H1 (cell line): ENCODE measurements around the gene GXYLT1. TPM values are rescaled to one million over a fixed set of nuclear protein-coding genes. Genes with fewer than 3 reads are reported as not detected.

ENCODE experiments used
- ATF2 ChIP-seq: IDR thresholded peaks from 2 replicates; pipeline ENCODE4 v1.6.1; 2012; ENCODE audit warnings: low read length, inconsistent platforms
- BRCA1 ChIP-seq: IDR thresholded peaks from 2 replicates; pipeline ENCODE4 v1.6.1; 2012; ENCODE audit warnings: low read depth, low read length, improper control_type of control experiment
- CHD7 ChIP-seq: fragments of 300-600 bp; sonication (generic); IDR thresholded peaks from 2 replicates; pipeline ENCODE4 v1.7.1; 2012; ENCODE audit warnings: low read length, moderate library complexity, mild to moderate bottlenecking, inconsistent platforms; ENCODE audit not compliant: insufficient replicate concordance
- JUN ChIP-seq: IDR thresholded peaks from 2 replicates; pipeline ENCODE4 v1.6.1; 2011; ENCODE audit warnings: low read depth, mild to moderate bottlenecking, improper control_type of control experiment, low read length
- JUND ChIP-seq: IDR thresholded peaks from 2 replicates; pipeline ENCODE4 v1.6.1; 2011; ENCODE audit warnings: mild to moderate bottlenecking, improper control_type of control experiment, low read length
- MAX ChIP-seq: IDR thresholded peaks from 2 replicates; pipeline ENCODE4 v1.6.1; 2012; ENCODE audit warnings: inconsistent platforms
- SIX5 ChIP-seq: IDR thresholded peaks from 2 replicates; pipeline ENCODE4 v1.6.1; 2011; ENCODE audit warnings: mild to moderate bottlenecking, low read depth, low read length
- TCF12 ChIP-seq: IDR thresholded peaks from 2 replicates; pipeline ENCODE4 v1.6.1; 2011; ENCODE audit warnings: low read depth, mild to moderate bottlenecking, low read length
- YY1 ChIP-seq: IDR thresholded peaks from 2 replicates; pipeline ENCODE4 v1.6.1; 2011; ENCODE audit warnings: low read depth, mild to moderate bottlenecking, low read length
- polyA plus RNA-seq, 7 experiments: library from polyadenylated mRNA; depleted of rRNA in 3 of 7; stranded (reverse) in 5 of 7; unstranded in 2 of 7; fragments of >200 nt in 5 of 7; fragments of 200-250 nt in 2 of 7; gene quantifications; 1 replicate in 5 of 7; 2 replicates in 1 of 7; 4 replicates in 1 of 7; pipeline versions ENCODE4 v1.2.1 to v1.2.3, GENCODE V29; 2011 to 2013; ENCODE audit warnings: missing spikeins in 2 of 7, mixed read lengths in 2 of 7
- total RNA-seq: library from RNA; stranded (reverse); fragmentation: NEBNext Ultra II Directional; extraction: Animal tissue kit (Norgen Biotek cat#: 25700); gene quantifications from 2 replicates; pipeline ENCODE4 v1.2.1, GENCODE V29; 2021

The GXYLT1 gene
- total and polyA plus RNA-seq, 2 of the 8 experiments (the other 6 are each of a cell fraction or from before 2014, with no cell fraction given) = 3.1 to 10.7 TPM

DNA sequence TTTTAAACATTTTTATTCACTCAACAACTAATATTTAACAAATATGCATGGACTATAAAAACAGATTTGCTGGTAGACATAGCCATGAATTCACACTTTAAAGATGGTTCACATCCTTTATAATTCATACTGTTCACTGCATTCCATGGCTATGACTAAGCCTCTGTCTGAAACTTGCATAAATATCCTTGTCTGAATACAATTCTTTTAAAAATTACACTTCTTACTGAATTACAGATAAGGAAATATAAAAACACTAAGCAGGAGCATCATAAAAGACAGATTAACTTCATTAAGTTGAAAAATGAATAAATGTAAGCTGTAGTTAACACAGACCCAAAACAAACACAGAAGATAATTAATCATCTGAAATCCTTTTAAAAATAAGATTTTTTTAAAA is 53.8 kb downstream of the GXYLT1 start (continued):
- TF ChIP-seq CHD7 (no peak), BRCA1 (no peak), YY1 (no peak), TCF12 (no peak), JUN (0 out of 2 replicates have a peak, but pooled peaks have one; percentile 19), JUND (peak; percentile 64; the same call in 1 of the 2 replicates), MAX (no peak), SIX5 (no peak), ATF2 (no peak)
- TF ChIP-seq, all 59 proteins: peak for 2
